ENCODE data around the gene ERBB2.

DNA sequence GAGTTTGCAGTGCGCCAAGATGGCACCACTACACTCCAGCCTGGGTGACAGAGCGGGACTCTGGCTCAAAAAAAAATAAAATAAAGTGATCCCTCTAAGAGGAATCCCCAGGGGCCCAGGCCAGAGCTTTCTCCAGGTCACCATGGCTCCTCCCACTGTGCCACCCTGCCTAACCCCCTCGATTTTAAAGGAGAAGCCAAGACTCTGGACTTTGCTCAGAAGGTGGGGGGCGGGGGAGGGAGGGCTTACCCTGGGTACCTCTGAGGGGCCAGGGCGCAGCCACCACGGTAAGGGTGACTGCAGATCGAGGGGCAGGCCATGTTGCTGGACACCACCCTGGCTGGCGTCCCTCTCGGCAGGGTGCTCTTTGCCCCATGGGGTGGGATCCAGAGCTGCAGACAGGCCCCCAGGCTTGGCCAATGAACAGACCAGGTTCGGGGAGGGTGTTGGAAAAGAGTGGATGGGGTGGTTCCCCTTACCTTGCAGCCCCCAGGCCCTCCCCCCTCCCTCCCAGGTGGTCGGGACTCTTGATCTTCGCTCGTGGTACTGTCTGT is 37.4 kb downstream of the ERBB2 start:
- TF ChIP-seq EZH2phosphoT487 (IDR thresholded peaks at IDR 0.05; ENCODE audit: insufficient read depth, low read depth) = no peak
- no peak for TF ChIP-seq EZH2 (IDR thresholded peaks at IDR 0.05; ENCODE audit: insufficient read depth, poor library complexity, severe bottlenecking)

All from GM23248 (cell line).